Measurements from ENCODE around the gene GNAQ. TPM values are rescaled to one million over a fixed set of nuclear protein-coding genes. Genes with fewer than 3 reads are reported as not detected.
A peak's percentile ranks its signal among the peaks of the same experiment; 100 is the strongest.

GNAQ gene
- total RNA-seq, 1 donor from 2014 or later: 0.20 TPM

- Mint-ChIP-seq H3K9me3 (no peaks in the 10 kb centered on the region), H3K27ac (no peak overlapping the region), H3K4me1 (peaks cover 22% of the 10 kb centered on the region), H3K27me3 (peaks cover 33% of the 10 kb centered on the region), H3K4me3 (no peak overlapping the region), H3K36me3 (ENCODE audit: low read depth) (no peaks in the 10 kb centered on the region)
- CTCF ChIA-PET: interaction anchor here (0.7 kb wide), 1 partner anchor 29 kb away, joined by 3 read pairs; no protein-coding TSS in a partner anchor
- TF ChIP-seq CTCF (IDR thresholded peaks at IDR 0.05): no peak
- DNase-seq (no peak), ATAC-seq (ENCODE audit: low read depth) (no peak)
- intact Hi-C loops (cut with micrococcal nuclease): no loop called here
- POLR2A ChIA-PET: no interaction called here
Observed at GRCh38 chr9:78028926-78029325, 2.7 kb downstream of the GNAQ start.

- H3K4me1 Mint-ChIP-seq: peaks cover 17% of the 10 kb centered on the region
- no peak for DNase-seq
- no peak overlapping the region for H3K27ac Mint-ChIP-seq
- no peak overlapping the region for H3K4me3 Mint-ChIP-seq
- H3K27me3 Mint-ChIP-seq: peaks cover 24% of the 10 kb centered on the region
- CTCF ChIA-PET: no interaction called here
- ATAC-seq (ENCODE audit: low read depth): no peak
- POLR2A ChIA-PET: no interaction called here
- intact Hi-C loops (cut with micrococcal nuclease): no loop called here
- H3K36me3 Mint-ChIP-seq (ENCODE audit: low read depth): no peaks in the 10 kb centered on the region
- no peak for TF ChIP-seq CTCF (IDR thresholded peaks at IDR 0.05)
- H3K9me3 Mint-ChIP-seq: no peaks in the 10 kb centered on the region
Observed at GRCh38 chr9:78026947-78027346, 4.7 kb downstream of the GNAQ start.

GRCh38 chr9:78026416-78026815, 5.2 kb downstream of the GNAQ start:
- H3K4me1 Mint-ChIP-seq: peaks cover 15% of the 10 kb centered on the region
- no peaks in the 10 kb centered on the region for H3K9me3 Mint-ChIP-seq
- no peak overlapping the region for H3K27ac Mint-ChIP-seq
- ChIA-PET POLR2A (no interaction called here), CTCF (no interaction called here)
- no peak for TF ChIP-seq CTCF (IDR thresholded peaks at IDR 0.05)
- ATAC-seq (ENCODE audit: low read depth): no peak
- H3K36me3 Mint-ChIP-seq (ENCODE audit: low read depth): no peaks in the 10 kb centered on the region
- H3K27me3 Mint-ChIP-seq: peaks cover 27% of the 10 kb centered on the region
- no peak for DNase-seq
- intact Hi-C loops (cut with micrococcal nuclease): no loop called here
- no peak overlapping the region for H3K4me3 Mint-ChIP-seq

- no peak for TF ChIP-seq CTCF (IDR thresholded peaks at IDR 0.05)
- intact Hi-C loops (cut with micrococcal nuclease): no loop called here
- ChIA-PET POLR2A (no interaction called here), CTCF (no interaction called here)
- Mint-ChIP-seq H3K9me3 (no peaks in the 10 kb centered on the region), H3K4me1 (peaks cover 10% of the 10 kb centered on the region), H3K4me3 (no peak overlapping the region), H3K36me3 (ENCODE audit: low read depth) (no peaks in the 10 kb centered on the region), H3K27me3 (peaks cover 28% of the 10 kb centered on the region), H3K27ac (no peak overlapping the region)
- ATAC-seq (ENCODE audit: low read depth) (no peak), DNase-seq (no peak)
Observed at GRCh38 chr9:78025186-78025585, 6.4 kb downstream of the GNAQ start.

- ATAC-seq (ENCODE audit: low read depth): peak; percentile 62
- H3K36me3 Mint-ChIP-seq (ENCODE audit: low read depth): no peaks in the 10 kb centered on the region
- no peaks in the 10 kb centered on the region for H3K9me3 Mint-ChIP-seq
- H3K27ac Mint-ChIP-seq: no peak overlapping the region
- CTCF ChIA-PET: no interaction called here
- intact Hi-C loops (cut with micrococcal nuclease): no loop called here
- no peak overlapping the region for H3K4me3 Mint-ChIP-seq
- no peak for DNase-seq
- TF ChIP-seq CTCF (IDR thresholded peaks at IDR 0.05): no peak
- H3K4me1 Mint-ChIP-seq: peaks cover 5% of the 10 kb centered on the region
- peaks cover 21% of the 10 kb centered on the region for H3K27me3 Mint-ChIP-seq
- POLR2A ChIA-PET: no interaction called here
Observed at GRCh38 chr9:78023003-78023741, 8.4 kb downstream of the GNAQ start.
